KOPT-K1 (cell line): ENCODE results near the gene KRT39.

ENCODE experiments used
- H3K27ac ChIP-seq: fragments of 200-600 bp; sonication (generic); 2 replicates; pipeline ENCODE4 v1.5.1; 2016; ENCODE audit warnings: antibody characterized with exemption, mild to moderate bottlenecking, low read depth, low read length; ENCODE audit not compliant: poor library complexity, severe bottlenecking
- H3K36me3 ChIP-seq: fragments of 200-600 bp; sonication (generic); 2 replicates; pipeline ENCODE4 v1.5.1; 2017; ENCODE audit warnings: antibody characterized with exemption, mild to moderate bottlenecking, low read length, moderate library complexity; ENCODE audit not compliant: insufficient read depth
- H3K9me3 ChIP-seq: fragments of 200-600 bp; sonication (generic); 2 replicates; pipeline ENCODE4 v1.5.1; 2017; ENCODE audit warnings: antibody characterized with exemption, low read length, mild to moderate bottlenecking; ENCODE audit not compliant: insufficient read depth, poor library complexity, severe bottlenecking

Gene KRT39

GRCh38 chr17:40960144-40960543, 6.6 kb downstream of the KRT39 start:
- no peaks in the 10 kb centered on the region for H3K36me3 ChIP-seq
- H3K9me3 ChIP-seq: no peaks in the 10 kb centered on the region
- no peak overlapping the region for H3K27ac ChIP-seq

DNA sequence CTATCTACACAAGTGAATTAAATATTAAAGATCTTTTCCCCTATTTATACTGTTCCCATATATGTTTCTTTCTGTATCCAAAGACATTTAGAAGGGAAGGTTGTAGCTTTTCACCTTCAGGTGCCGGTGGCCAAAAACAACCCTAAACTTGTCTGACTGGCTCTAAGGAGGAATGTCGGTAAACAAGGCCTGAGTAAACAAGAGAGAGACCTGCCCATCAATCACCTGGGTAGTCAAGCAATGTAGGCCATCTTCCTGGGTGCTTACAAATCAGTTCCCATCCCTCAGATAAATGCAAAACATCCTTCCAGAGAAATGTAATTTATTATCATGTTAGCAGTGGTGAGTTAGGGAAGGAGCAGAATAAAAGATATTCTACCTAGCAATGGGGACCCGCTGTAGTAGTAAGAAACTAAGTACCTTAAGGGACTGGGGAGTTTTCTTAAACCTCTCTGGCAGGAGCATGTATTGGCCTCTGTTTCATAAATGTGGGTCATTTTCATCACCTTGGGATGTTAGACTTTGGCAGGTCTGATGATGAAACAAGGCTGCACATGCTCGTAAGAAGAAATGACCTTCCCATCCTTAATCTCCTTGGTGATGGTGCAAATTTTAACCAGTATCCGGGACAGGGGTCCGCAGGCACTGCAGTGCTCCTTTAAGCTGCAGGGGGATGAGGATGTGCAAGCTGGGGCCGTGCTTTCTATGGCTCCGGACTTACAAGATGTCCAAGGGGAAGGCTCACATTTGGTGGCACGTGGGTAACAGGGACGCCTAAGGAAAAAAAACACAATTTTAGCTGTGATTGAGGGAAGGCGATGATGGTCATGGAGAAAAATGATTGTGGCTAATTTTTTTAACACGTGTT, 8.4 kb downstream of the KRT39 start:
- no peaks in the 10 kb centered on the region for H3K36me3 ChIP-seq

DNA sequence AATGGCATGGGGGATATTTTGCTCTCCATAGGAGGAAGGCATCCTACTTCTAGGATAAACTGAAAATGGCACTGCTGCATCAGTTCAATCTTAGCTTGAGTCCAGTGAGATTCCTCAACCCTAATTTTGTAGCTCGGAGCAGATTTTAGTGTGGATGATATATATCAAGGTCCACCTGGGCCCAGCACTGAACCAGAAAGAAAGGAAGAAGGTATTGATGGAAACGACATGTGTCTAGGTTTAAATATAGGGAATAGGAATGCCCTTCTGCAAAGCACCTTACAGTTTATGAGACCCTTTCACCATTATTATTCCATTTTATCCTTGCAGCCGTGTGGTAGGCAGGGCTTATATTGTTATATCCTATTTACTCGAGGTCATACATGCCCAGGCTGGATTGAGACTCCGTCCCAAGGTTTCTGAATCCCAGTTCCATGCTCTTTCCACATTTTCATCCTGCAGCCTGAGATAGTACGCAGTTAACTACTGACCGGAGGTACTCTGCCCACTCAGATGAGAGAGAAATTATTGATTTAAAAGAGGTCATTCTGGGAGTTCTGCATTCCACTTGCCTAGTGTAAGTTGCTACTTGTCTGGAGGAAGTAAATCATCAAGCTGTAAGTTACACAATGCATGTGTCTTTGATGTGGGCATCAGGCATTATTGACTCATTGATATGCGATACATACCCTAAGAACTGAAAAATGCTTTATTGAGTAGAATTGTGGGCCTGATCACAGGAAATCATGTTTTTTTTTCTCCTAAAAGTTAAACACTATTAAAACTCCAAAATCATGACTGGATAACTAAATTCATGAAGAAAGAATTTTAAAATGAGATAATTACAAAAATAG, 10.1 kb downstream of the KRT39 start:
- no peak overlapping the region for H3K27ac ChIP-seq
- no peaks in the 10 kb centered on the region for H3K36me3 ChIP-seq
- H3K9me3 ChIP-seq: no peaks in the 10 kb centered on the region

More for the DNA sequence above, 8.4 kb downstream of the KRT39 start:
- H3K27ac ChIP-seq: no peak overlapping the region
- no peaks in the 10 kb centered on the region for H3K9me3 ChIP-seq

GRCh38 chr17:40953881-40954280, 12.9 kb downstream of the KRT39 start:
- H3K27ac ChIP-seq: no peak overlapping the region
- H3K9me3 ChIP-seq: no peaks in the 10 kb centered on the region
- H3K36me3 ChIP-seq: no peaks in the 10 kb centered on the region

GRCh38 chr17:40952661-40953060, 14.1 kb downstream of the KRT39 start:
- Histone ChIP-seq H3K27ac (no peak overlapping the region), H3K36me3 (no peaks in the 10 kb centered on the region), H3K9me3 (no peaks in the 10 kb centered on the region)

DNA sequence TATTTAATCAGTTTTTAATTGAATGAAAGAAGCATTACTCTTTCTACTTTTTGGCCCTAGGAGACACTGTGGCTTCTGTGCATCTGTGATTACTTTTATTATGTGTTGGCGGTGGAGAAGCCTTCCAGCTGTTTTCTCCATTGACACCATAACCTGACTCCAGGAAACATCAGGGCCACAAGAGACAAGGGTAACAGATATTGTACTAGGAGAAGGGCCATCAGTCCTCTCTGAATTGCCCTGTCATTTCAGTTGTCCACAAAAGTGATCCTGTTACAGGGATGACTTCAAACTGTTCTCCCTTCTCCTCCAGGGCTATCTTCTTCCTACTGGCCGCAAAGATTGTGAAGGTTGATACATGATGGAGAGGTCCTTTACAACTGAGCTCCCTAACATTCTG, 14.6 kb downstream of the KRT39 start:
- no peaks in the 10 kb centered on the region for H3K9me3 ChIP-seq
- H3K27ac ChIP-seq: no peak overlapping the region
- H3K36me3 ChIP-seq: no peaks in the 10 kb centered on the region

DNA sequence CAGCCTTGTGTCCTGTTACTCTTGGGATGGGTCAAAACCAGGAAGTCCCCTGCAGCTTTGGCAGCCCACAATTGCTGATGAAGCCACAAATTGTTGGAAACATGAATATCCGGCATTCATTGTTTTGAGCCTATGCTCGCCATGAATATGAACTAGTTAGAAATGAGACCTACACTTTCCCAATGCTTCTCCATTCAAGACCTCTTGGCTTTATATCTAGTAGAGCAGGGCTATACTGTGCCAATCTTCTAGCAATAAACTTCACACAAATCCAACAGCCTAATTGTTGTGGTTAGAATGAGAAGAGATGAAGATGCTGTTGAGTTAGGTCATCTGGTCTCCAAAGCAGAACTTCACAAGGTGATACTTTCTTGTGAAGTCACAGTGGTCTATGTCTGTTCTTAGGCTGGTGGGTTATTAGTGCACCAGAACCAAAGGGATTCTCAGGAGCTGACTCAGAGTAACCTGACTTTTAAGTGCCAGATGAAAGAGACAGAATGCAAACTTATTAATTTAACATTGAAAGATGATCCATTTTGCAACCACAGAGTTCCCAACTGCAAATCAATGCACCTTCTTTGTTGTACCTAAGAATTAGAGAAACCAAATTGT, 15.6 kb downstream of the KRT39 start:
- no peaks in the 10 kb centered on the region for H3K36me3 ChIP-seq
- no peak overlapping the region for H3K27ac ChIP-seq
- H3K9me3 ChIP-seq: no peaks in the 10 kb centered on the region

DNA sequence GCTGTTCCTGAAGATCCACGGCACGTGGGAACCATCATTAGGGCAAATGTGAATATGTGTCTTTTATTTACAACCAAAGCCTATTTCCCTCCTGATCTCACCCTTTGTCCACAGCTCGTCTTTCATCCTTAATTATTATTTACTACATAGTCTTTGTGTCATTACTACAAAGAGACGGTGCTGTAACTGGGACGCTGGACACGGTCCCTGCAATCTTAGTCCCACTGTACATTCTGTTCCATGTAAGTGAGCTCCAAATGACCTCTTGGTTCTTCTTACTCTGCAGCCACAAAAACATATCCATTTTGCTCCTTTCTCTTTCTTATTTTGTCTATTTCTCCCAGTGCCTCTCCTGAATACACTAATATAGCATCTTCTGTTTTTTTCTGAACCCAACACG, 16.6 kb downstream of the KRT39 start:
- Histone ChIP-seq H3K27ac (no peak overlapping the region), H3K9me3 (no peaks in the 10 kb centered on the region), H3K36me3 (no peaks in the 10 kb centered on the region)

- Histone ChIP-seq H3K27ac (no peak overlapping the region), H3K36me3 (no peaks in the 10 kb centered on the region), H3K9me3 (no peaks in the 10 kb centered on the region)
Observed at GRCh38 chr17:40949418-40949817, 17.3 kb downstream of the KRT39 start.

DNA sequence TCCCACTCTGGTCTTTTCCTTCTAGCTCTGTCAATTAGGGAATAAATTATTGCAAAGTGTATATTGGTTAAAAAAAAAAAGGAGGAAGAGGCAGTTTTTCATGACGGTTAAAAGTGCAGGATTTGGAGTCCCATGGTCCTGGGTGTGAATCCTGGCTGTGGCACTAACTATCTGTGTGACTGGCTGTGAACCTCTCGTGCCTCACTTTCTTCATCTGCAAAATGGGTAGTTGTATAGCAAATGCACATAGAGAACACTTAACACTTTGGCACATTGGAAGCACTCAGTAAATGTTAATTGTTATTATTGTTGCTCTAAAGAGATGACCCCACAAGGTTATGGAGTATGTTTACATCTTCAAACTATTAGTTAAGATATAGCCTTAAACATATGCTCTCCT, 18.8 kb downstream of the KRT39 start:
- no peaks in the 10 kb centered on the region for H3K9me3 ChIP-seq
- H3K27ac ChIP-seq: no peak overlapping the region
- H3K36me3 ChIP-seq: no peaks in the 10 kb centered on the region

GRCh38 chr17:40945414-40945813, 21.3 kb downstream of the KRT39 start:
- Histone ChIP-seq H3K27ac (no peak overlapping the region), H3K9me3 (no peaks in the 10 kb centered on the region), H3K36me3 (no peaks in the 10 kb centered on the region)

DNA sequence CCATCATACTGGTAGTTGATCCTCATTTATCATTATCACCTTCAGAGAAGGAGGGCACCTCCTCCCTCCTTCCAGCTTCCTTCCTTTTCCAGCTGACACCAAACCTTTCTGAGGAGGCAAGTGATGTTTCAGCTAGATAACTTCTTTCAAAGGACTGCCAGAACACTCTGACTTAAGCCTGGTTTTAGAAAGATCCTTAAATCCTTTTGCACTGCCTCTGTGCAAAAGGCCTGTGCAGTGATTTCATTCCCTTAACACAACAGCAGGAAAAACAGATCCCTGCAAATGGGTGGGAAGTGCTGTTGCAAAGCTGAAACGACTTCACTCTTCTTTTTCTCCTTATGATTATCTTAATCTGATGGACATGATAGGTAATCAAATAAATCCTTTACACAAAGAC, 22.2 kb downstream of the KRT39 start:
- no peaks in the 10 kb centered on the region for H3K36me3 ChIP-seq
- H3K27ac ChIP-seq: no peak overlapping the region
- no peaks in the 10 kb centered on the region for H3K9me3 ChIP-seq

DNA sequence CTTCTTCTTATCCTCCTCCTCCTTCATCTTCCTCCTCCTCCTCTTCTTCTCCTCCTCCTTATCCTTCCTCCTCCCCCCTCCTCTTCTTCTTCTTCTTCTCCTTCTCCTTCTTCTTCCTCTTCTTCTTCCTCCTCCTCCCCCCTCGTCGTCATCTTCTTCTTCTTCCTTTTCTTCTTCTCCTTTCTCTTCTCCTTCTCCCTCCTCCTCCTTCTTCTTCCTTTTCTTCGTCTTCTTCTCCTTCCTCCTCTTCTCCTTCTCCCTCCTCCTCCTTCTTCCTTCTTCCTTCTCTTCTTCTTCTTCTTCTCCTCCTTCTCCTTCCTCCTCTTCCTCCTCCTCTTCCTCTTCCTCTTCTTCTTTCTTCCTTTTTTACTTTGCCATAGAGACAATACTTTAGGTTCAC, 24.2 kb downstream of the KRT39 start:
- Histone ChIP-seq H3K27ac (no peak overlapping the region), H3K36me3 (no peaks in the 10 kb centered on the region), H3K9me3 (no peaks in the 10 kb centered on the region)

- Histone ChIP-seq H3K9me3 (no peaks in the 10 kb centered on the region), H3K36me3 (no peaks in the 10 kb centered on the region)
Observed at GRCh38 chr17:40940266-40940665, 26.5 kb downstream of the KRT39 start.

DNA sequence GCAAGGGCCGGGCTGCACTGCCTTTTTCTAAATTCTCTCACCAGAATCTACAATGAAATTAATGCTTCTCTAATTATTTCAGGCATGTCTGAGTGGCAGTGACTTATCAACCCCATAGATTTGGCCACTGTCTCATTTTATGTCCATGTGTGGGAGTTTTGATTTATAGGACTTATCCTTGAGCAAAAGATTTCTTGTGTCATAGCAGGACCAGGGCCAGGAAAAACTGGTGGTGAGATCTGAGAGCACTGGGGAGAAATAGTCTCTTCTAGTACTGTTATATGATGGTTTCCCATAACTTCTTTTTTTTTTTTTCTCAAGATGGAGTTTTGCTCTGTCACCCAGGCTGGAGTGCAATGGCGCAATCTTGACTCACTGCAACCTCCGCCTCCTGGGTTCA, 27.8 kb downstream of the KRT39 start:
- H3K27ac ChIP-seq: no peak overlapping the region
- no peaks in the 10 kb centered on the region for H3K9me3 ChIP-seq
- H3K36me3 ChIP-seq: no peaks in the 10 kb centered on the region

More at GRCh38 chr17:40940266-40940665, 26.5 kb downstream of the KRT39 start:
- H3K27ac ChIP-seq: no peak overlapping the region
